Common myeloid progenitor, CD34-positive (primary cell): ENCODE measurements around the gene MED12L.

ENCODE experiments used
- CTCF ChIA-PET: fragments of 350-600 bp; sonication (Branson Sonifier 250); formaldehyde crosslinking; loops from one replicate; lab custom pipeline; 2021; ENCODE audit warnings: antibody characterized with exemption; lab: Charles Lee
- POLR2A ChIA-PET: fragments of 350-600 bp; sonication (Branson Sonifier 250); formaldehyde crosslinking; loops from one replicate; lab custom pipeline; 2021; ENCODE audit warnings: antibody characterized with exemption; lab: Charles Lee
- DNase-seq, 3 donors: peaks; one replicate each; pipeline versions ENCODE4 v3.0.0 to v3.0.0-alpha.2; 2013
- H3K27ac ChIP-seq, 2 experiments: 1 replicate in 1 of 2; 2 replicates in 1 of 2; pipeline ENCODE4 v1.7.0; 2013; ENCODE audit warnings: inconsistent platforms in 2 of 2, low read length in 2 of 2, mild to moderate bottlenecking in 2 of 2, low read depth in 1 of 2, moderate library complexity in 1 of 2; ENCODE audit not compliant: severe bottlenecking in 2 of 2, insufficient read depth in 1 of 2, poor library complexity in 1 of 2
- H3K27me3 ChIP-seq, 5 experiments: replicated peaks in 2 of 5; 1 replicate in 3 of 5; 2 replicates in 2 of 5; pipeline versions ENCODE4 v1.6.1 to v1.7.0; 2013; ENCODE audit warnings: low read length in 4 of 5, mild to moderate bottlenecking in 2 of 5, moderate library complexity in 2 of 5, inconsistent platforms in 1 of 5; ENCODE audit not compliant: insufficient read depth in 5 of 5, control insufficient read depth in 4 of 5
- H3K36me3 ChIP-seq, 4 experiments: 1 replicate in 2 of 4; 2 replicates in 2 of 4; pipeline versions ENCODE4 v1.6.1 to v1.7.0; 2013; ENCODE audit warnings: low read length in 3 of 4, control low read depth in 1 of 4, mild to moderate bottlenecking in 1 of 4; ENCODE audit not compliant: control insufficient read depth in 4 of 4, insufficient read depth in 4 of 4
- H3K4me1 ChIP-seq, 4 experiments: 1 replicate in 3 of 4; 2 replicates in 1 of 4; pipeline versions ENCODE4 v1.6.1 to v1.7.1; 2013; ENCODE audit warnings: low read length in 3 of 4, mild to moderate bottlenecking in 3 of 4, control low read depth in 1 of 4, inconsistent platforms in 1 of 4, moderate library complexity in 1 of 4; ENCODE audit not compliant: control insufficient read depth in 4 of 4, insufficient read depth in 4 of 4; ENCODE audit errors: control extremely low read depth in 1 of 4
- H3K4me3 ChIP-seq, 7 experiments: 1 replicate in 4 of 7; 2 replicates in 3 of 7; pipeline versions ENCODE4 v1.5.1 to v1.7.0; 2013; ENCODE audit warnings: mild to moderate bottlenecking in 7 of 7, low read length in 6 of 7, moderate library complexity in 6 of 7, inconsistent platforms in 2 of 7, low read depth in 2 of 7, control low read depth in 1 of 7; ENCODE audit not compliant: insufficient read depth in 4 of 7, control insufficient read depth in 1 of 7; ENCODE audit errors: extremely low read depth in 1 of 7
- H3K9me3 ChIP-seq, 5 experiments: 1 replicate in 4 of 5; 2 replicates in 1 of 5; pipeline versions ENCODE4 v1.6.1 to v1.7.1; 2013; ENCODE audit warnings: low read length in 4 of 5, mild to moderate bottlenecking in 2 of 5, inconsistent platforms in 1 of 5, low read depth in 1 of 5, moderate library complexity in 1 of 5; ENCODE audit not compliant: control insufficient read depth in 4 of 5, insufficient read depth in 2 of 5; ENCODE audit errors: control extremely low read depth in 1 of 5
- WGBS: methylation state at CpG from one replicate; pipeline ENCODE4 v1.1.5; 2013; ENCODE audit not compliant: insufficient coverage; 5-methylcytosine and 5-hydroxymethylcytosine counted together

The MED12L gene

DNA sequence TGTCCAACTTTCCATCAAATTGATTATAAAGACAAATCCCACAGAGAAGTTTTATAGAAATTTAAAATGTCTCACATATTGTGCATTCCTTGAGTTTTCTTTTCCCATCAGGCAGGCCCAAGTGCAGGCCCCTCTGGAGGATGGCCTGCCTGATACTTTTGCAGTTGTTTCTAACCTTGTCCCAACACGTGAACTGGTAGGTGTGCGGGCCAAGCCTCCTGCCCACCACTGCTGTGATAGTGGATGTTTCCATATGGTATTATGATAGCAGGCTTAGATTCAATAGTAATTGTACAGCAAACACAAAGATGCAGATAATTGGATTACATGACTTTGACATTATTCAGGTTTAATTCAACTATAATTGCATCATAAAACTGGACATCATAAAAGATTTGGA, 297.6 kb downstream of the MED12L start:
- peaks cover 0 to 50% (median 10%) of the 10 kb centered on the region in 4 experiments for H3K36me3 ChIP-seq
- DNase-seq = no peak
- H3K27me3 ChIP-seq = no peaks in the 10 kb centered on the region
- ChIA-PET CTCF (interaction anchor here (0.9 to 1.9 kb wide), 3 partner anchors 10 to 25 kb away, joined by 3 to 5 read pairs (median 3); no protein-coding TSS in a partner anchor), POLR2A (no interaction called here)
- no CpG with 5 or more reads among the region's 2 CpGs for WGBS
- H3K4me1 ChIP-seq = peaks cover 19 to 35% (median 21%) of the 10 kb centered on the region in 4 experiments
- H3K4me3 ChIP-seq = no peak overlapping the region
- H3K27ac ChIP-seq = no peak overlapping the region
- no peaks in the 10 kb centered on the region for H3K9me3 ChIP-seq

DNA sequence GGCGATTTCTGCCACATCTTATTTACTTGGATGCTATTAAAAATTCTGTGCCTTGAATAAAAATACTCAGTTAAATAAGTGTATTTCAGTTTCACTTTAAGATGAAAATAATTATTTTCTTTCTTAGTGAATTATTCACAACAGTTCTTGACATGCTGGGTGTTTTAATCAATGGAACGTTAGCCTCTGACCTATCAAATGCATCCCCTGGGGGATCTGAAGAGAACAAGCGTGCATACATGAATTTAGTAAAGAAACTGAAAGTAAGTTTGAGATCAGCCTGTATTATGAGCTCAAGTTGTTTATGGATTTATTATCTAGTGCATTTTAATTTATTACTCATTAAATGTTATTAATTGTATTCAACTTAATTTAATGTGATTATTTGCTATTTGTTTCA, 298.5 kb downstream of the MED12L start:
- ChIA-PET POLR2A (no interaction called here), CTCF (interaction anchor here (0.9 to 1.6 kb wide), 3 partner anchors 11 to 28 kb away, joined by 3 read pairs; no protein-coding TSS in a partner anchor)
- H3K36me3 ChIP-seq = peaks cover 0 to 53% (median 10%) of the 10 kb centered on the region in 4 experiments
- peak in 2 of 3 donors; percentile 41 to 48 for DNase-seq
- no peak overlapping the region for H3K27ac ChIP-seq
- H3K4me1 ChIP-seq = peaks cover 19 to 38% (median 23%) of the 10 kb centered on the region in 4 experiments
- H3K27me3 ChIP-seq = no peaks in the 10 kb centered on the region
- no peaks in the 10 kb centered on the region for H3K9me3 ChIP-seq
- H3K4me3 ChIP-seq = peak overlapping the region in 2 of 7 experiments; percentile 8 to 61
- WGBS = no CpG with 5 or more reads among the region's 3 CpGs

DNA sequence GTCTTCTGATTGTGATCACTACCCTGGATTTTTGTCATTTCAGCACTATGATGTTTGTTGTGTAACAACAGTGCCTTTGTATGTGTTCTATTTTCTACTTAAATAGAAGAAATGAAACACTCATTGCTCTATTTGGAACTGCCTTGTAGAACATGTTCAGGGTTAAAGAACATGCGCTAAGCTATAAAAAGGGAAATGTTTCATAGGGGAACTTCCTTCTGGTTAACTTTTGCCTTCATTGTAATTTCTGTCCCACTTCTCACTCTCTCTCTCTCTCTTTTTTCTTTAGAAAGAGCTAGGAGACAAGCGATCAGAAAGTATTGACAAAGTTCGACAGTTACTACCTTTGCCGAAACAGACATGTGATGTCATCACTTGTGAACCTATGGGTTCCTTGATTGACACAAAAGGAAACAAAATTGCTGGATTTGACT, 299.3 kb downstream of the MED12L start, which contains the start of gene P2RY12:
P2RY12 (minus strand) TSS at position 13 of the 434 bp plus-strand sequence. CDS start 45,908 bp downstream, outside the sequence.
- CTCF ChIA-PET = interaction anchor here (0.7 to 1.6 kb wide), 6 partner anchors 12 to 453 kb away, joined by 3 read pairs; no protein-coding TSS in a partner anchor

DNA sequence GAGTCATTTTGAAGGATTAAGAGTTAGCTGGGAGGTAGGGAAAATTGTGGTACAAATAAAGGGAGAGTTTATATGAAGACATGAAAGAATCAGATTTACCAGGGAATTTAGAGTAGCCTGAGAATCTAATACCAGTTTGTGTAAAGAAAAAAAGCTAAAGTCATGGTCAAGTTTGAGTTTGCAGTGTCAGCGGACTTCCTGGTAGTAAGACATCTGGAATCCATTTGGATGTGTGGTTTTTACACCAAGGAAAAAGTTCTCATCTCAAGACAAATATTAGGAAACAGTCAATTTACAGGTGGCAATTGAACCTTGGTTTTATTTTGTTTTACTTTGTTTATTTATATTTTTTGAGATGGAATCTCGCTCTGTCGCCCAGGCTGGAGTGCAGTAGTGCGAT, 300.6 kb downstream of the MED12L start:
- POLR2A ChIA-PET = no interaction called here
- Histone ChIP-seq H3K27ac (no peak overlapping the region), H3K27me3 (no peaks in the 10 kb centered on the region), H3K4me1 (peaks cover 19 to 38% (median 23%) of the 10 kb centered on the region in 4 experiments), H3K36me3 (peaks cover 0 to 57% (median 14%) of the 10 kb centered on the region in 4 experiments), H3K4me3 (no peak overlapping the region), H3K9me3 (no peaks in the 10 kb centered on the region)
- 93% methylated on average over 3 of the region's 4 CpGs for WGBS
- no peak for DNase-seq
- CTCF ChIA-PET = interaction anchor here (0.9 kb wide), 1 partner anchor 28 kb away, joined by 4 read pairs; no protein-coding TSS in a partner anchor

More for the DNA sequence above, 299.3 kb downstream of the MED12L start, which contains the start of gene P2RY12:
- Histone ChIP-seq H3K27ac (peak within 1 kb of the TSS in 1 of 2 experiments; percentile 5), H3K27me3 (no peaks in the 10 kb centered on the region), H3K4me1 (peaks cover 19 to 38% (median 23%) of the 10 kb centered on the region in 4 experiments), H3K36me3 (peaks cover 0 to 60% (median 14%) of the 10 kb centered on the region in 4 experiments), H3K4me3 (peak within 1 kb of the TSS in 2 of 7 experiments; percentile 8 to 61), H3K9me3 (no peaks in the 10 kb centered on the region)
- 20% methylated on average over 1 of the region's 4 CpGs for WGBS
- DNase-seq = peak in 2 of 3 donors; percentile 33 to 46
- POLR2A ChIA-PET = no interaction called here

DNA sequence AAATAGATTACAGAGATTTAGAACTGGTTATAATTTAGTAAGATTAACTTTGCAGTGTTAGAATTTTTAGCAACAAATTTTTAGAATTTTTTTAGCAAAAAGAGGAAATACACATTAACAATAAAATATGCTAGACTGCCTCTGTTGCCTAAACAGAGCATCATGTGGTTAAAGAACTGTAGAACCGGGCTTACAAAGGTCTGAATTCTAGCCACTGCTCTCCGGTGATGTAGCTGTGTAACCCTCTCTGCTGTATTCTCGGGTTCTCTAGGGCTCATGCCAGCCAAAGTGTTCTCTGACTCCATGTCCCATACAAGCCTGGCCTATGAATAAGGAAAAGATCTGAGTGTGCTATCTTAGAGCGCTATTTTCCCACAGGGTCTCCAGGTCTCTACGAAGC, 302.0 kb downstream of the MED12L start:
- Histone ChIP-seq H3K27ac (peak overlapping the region in 1 of 2 experiments; percentile 12), H3K36me3 (peaks cover 0 to 55% (median 10%) of the 10 kb centered on the region in 4 experiments), H3K27me3 (no peaks in the 10 kb centered on the region), H3K9me3 (no peaks in the 10 kb centered on the region), H3K4me3 (no peak overlapping the region), H3K4me1 (peaks cover 19 to 33% (median 23%) of the 10 kb centered on the region in 4 experiments)
- no peak for DNase-seq
- ChIA-PET CTCF (interaction anchor here (0.8 to 2.2 kb wide), 3 partner anchors 9 to 10 kb away, joined by 3 to 7 read pairs (median 7); no protein-coding TSS in a partner anchor), POLR2A (no interaction called here)
- WGBS = 83% methylated on average over 5 of the region's 5 CpGs

DNA sequence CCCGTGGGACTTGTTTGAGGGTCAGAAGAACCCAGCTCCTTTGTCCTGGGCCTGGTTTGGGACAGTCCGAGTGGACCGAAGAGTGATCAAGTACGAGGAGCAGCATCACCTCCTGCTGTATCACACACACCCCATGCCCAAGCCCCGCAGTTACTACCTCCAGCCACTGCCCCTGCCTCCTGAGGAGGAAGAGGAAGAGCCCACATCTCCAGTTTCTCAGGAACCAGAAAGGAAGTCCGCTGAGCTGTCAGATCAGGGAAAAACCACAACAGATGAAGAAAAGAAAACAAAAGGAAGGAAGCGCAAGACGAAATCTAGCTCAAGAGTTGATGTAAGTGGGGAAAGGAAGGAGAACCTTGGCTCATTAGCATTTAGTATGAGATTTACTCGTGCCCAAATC, 302.4 kb downstream of the MED12L start:
- Histone ChIP-seq H3K27me3 (no peaks in the 10 kb centered on the region), H3K36me3 (peaks cover 0 to 53% (median 10%) of the 10 kb centered on the region in 4 experiments), H3K4me3 (no peak overlapping the region), H3K4me1 (peaks cover 15 to 29% (median 20%) of the 10 kb centered on the region in 4 experiments), H3K27ac (peak overlapping the region in 1 of 2 experiments; percentile 12), H3K9me3 (no peaks in the 10 kb centered on the region)
- DNase-seq = no peak
- ChIA-PET POLR2A (no interaction called here), CTCF (interaction anchor here (1.7 to 2.3 kb wide), 3 partner anchors 9 to 24 kb away, joined by 5 to 7 read pairs (median 7); no protein-coding TSS in a partner anchor)
- 64% methylated on average over 8 of the region's 9 CpGs for WGBS

DNA sequence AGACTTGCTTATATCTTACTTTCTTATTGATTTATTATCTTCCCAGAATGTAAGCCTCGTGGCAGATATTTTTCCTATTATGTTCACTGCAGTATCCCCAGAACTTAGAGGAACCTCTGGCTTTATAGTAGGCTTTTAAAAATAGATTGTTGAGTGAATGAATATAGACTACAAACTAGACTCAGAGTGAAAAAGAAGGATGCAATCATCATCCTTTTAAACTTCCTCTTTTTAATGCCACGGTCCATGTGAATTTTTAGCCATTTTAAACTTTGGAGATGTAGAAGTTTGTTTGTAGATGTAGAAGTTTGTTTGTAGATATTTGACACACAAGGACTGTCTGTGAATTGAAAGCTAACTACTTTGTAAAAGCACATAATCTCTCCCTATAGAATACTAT, 306.3 kb downstream of the MED12L start:
- peak in 1 of 3 donors; percentile 15 for DNase-seq
- POLR2A ChIA-PET = no interaction called here
- H3K4me1 ChIP-seq = peaks cover 0 to 11% (median 6%) of the 10 kb centered on the region in 4 experiments
- H3K9me3 ChIP-seq = no peaks in the 10 kb centered on the region
- H3K27me3 ChIP-seq = no peaks in the 10 kb centered on the region
- no peak overlapping the region for H3K27ac ChIP-seq
- H3K36me3 ChIP-seq = peaks cover 0 to 67% (median 15%) of the 10 kb centered on the region in 4 experiments
- WGBS = no CpG with 5 or more reads among the region's 2 CpGs
- H3K4me3 ChIP-seq = no peak overlapping the region
- CTCF ChIA-PET = no interaction called here
